C4-2B (cell line): Measurements from ENCODE around the gene HMX1.

Experiments
- H3K27ac ChIP-seq: fragments of 450-650 bp; 2 replicates; pipeline ENCODE4 v1.5.1; 2017
- CTCF ChIP-seq: fragments of 450-650 bp; conservative IDR thresholded peaks from 2 replicates; pipeline ENCODE4 v1.5.1; 2017; ENCODE audit warnings: mild to moderate bottlenecking
- ZFX ChIP-seq: fragments of 450-650 bp; IDR thresholded peaks from 2 replicates; pipeline ENCODE4 v1.6.1; 2017

Gene HMX1

GRCh38 chr4:8819473-8820177, 52.0 kb downstream of the HMX1 start:
- H3K27ac ChIP-seq, result no peak overlapping the region
- TF ChIP-seq ZFX (no peak), CTCF (no peak)

DNA sequence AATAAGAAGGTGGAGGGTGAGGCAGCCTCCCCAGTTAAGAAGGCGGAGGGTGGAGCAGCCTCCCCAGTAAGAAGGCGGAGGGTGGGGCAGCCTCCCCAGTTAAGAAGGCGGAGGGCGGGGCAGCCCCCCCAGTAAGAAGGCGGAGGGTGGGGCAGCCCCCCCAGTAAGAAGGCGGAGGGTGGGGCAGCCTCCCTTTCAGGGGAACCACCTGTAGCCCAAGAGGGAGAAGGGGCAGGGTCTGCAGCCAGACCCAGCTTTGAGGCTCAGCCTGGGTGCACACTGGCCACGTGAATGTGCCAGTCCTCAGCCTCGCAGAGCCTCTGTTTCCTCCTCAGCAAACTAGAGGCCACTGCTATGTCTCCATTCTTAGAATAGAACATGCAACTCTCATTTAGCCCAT, 52.6 kb downstream of the HMX1 start:
- TF ChIP-seq CTCF (no peak), ZFX (no peak)
- H3K27ac ChIP-seq, result no peak overlapping the region

DNA sequence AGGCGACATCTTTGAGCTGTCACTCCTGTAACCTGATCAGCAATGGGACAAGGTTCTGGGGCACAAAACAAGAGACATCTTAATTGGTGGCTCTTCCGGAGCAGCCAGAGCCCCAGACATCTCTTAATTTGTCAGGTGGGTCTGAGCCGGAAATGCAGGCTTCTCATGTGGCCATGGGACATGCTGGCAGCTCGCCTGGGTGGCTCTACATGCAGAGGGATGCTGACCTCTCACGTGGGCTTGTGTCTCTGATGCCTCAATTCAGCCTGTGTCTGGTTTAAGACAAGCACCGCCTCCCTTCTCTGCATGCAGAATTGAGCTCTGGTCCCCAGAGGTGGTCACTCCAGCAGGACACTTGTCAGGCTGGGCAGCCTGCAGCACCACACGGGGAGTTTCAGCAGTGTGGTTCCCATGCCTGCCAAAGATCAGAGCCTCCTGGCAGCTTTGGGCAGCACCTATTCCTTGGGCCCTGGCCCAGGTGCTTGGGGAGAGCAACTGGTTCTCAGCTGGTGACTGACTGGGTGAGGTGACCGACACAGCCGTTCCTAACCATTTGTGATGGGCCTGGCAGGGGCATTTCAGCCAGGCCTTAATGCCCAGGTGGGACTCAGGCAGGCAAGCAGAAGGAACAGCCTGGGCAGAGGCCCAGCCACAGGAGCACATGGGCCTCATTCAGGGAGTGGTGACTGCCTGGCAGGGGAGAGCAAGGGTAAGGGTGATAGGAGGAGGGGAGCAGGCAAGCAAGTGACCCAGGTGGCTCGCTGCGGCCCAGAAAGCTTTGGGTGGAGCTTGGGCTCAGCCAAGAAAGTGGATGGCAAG, 53.4 kb downstream of the HMX1 start:
- no peak overlapping the region for H3K27ac ChIP-seq

GRCh38 chr4:8817813-8818062, 53.9 kb downstream of the HMX1 start:
- TF ChIP-seq CTCF, result no peak
- H3K27ac ChIP-seq, result no peak overlapping the region

More for the DNA sequence above, 53.4 kb downstream of the HMX1 start:
- no peak for TF ChIP-seq ZFX
- no peak for TF ChIP-seq CTCF

- H3K27ac ChIP-seq, result no peak overlapping the region
- TF ChIP-seq ZFX (no peak), CTCF (no peak)
Observed at GRCh38 chr4:8817096-8817812, 54.4 kb downstream of the HMX1 start.
